Measurements from ENCODE around the gene ZNF500. TPM values are rescaled to one million over a fixed set of nuclear protein-coding genes. Genes with fewer than 3 reads are reported as not detected.

The ZNF500 gene
- total and polyA plus RNA-seq, 4 donors, result 7.5 to 14.6 (median 12.2) TPM

GRCh38 chr16:4755687-4756086, 11.3 kb downstream of the ZNF500 start:
- no peak for TF ChIP-seq CTCF (IDR thresholded peaks at IDR 0.05; ENCODE audit: control extremely low read depth, extremely low read depth)
- peaks cover 29 to 66% (median 40%) of the 10 kb centered on the region in 4 donors for H3K36me3 ChIP-seq (ENCODE audit: control insufficient read depth in 4 of 4, insufficient read depth in 4 of 4, low read length in 4 of 4)
- no peak overlapping the region for H3K4me3 ChIP-seq
- no peak for DNase-seq
- WGBS, 2 donors, result 96 to 98% methylated on average over 6 of the region's 6 CpGs
- peaks cover 0 to 3% (median 2%) of the 10 kb centered on the region in 4 donors for H3K9me3 ChIP-seq (ENCODE audit: control insufficient read depth in 4 of 4, insufficient read depth in 3 of 4, low read length in 3 of 4)
- H3K27me3 ChIP-seq (ENCODE audit: control insufficient read depth in 3 of 3, insufficient read depth in 3 of 3, low read length in 2 of 3), result no peaks in the 10 kb centered on the region
- ATAC-seq (ENCODE audit: insufficient read depth, low FRiP score), result no peak
- no peak overlapping the region for H3K9ac ChIP-seq (ENCODE audit: insufficient read depth in 1 of 2, low read length in 2 of 2)
- no peak overlapping the region for H3K27ac ChIP-seq (ENCODE audit: low read depth in 1 of 2, low read length in 1 of 2)
- H3K4me1 ChIP-seq (ENCODE audit: control insufficient read depth in 5 of 5, insufficient read depth in 5 of 5, low read length in 5 of 5), result no peaks in the 10 kb centered on the region

GRCh38 chr16:4754865-4755264, 12.1 kb downstream of the ZNF500 start:
- peaks cover 0 to 3% (median 2%) of the 10 kb centered on the region in 4 donors for H3K9me3 ChIP-seq (ENCODE audit: control insufficient read depth in 4 of 4, insufficient read depth in 3 of 4, low read length in 3 of 4)
- no peak for TF ChIP-seq CTCF (IDR thresholded peaks at IDR 0.05; ENCODE audit: control extremely low read depth, extremely low read depth)
- H3K4me1 ChIP-seq (ENCODE audit: control insufficient read depth in 5 of 5, insufficient read depth in 5 of 5, low read length in 5 of 5), result no peaks in the 10 kb centered on the region
- no peaks in the 10 kb centered on the region for H3K27me3 ChIP-seq (ENCODE audit: control insufficient read depth in 3 of 3, insufficient read depth in 3 of 3, low read length in 2 of 3)
- H3K36me3 ChIP-seq (ENCODE audit: control insufficient read depth in 4 of 4, insufficient read depth in 4 of 4, low read length in 4 of 4), result peaks cover 25 to 61% (median 35%) of the 10 kb centered on the region in 4 donors
- no peak overlapping the region for H3K4me3 ChIP-seq
- no peak overlapping the region for H3K9ac ChIP-seq (ENCODE audit: insufficient read depth in 1 of 2, low read length in 2 of 2)
- no peak for DNase-seq
- no peak overlapping the region for H3K27ac ChIP-seq (ENCODE audit: low read depth in 1 of 2, low read length in 1 of 2)
- no peak for ATAC-seq (ENCODE audit: insufficient read depth, low FRiP score)
- 98% methylated on average over 4 of the region's 4 CpGs for WGBS, 2 donors

GRCh38 chr16:4753227-4753626, 13.7 kb downstream of the ZNF500 start:
- Histone ChIP-seq H3K36me3 (ENCODE audit: control insufficient read depth in 4 of 4, insufficient read depth in 4 of 4, low read length in 4 of 4) (peaks cover 17 to 50% (median 29%) of the 10 kb centered on the region in 4 donors), H3K4me3 (no peak overlapping the region), H3K9ac (ENCODE audit: insufficient read depth in 1 of 2, low read length in 2 of 2) (no peak overlapping the region), H3K4me1 (ENCODE audit: control insufficient read depth in 5 of 5, insufficient read depth in 5 of 5, low read length in 5 of 5) (no peaks in the 10 kb centered on the region), H3K27ac (ENCODE audit: low read depth in 1 of 2, low read length in 1 of 2) (no peak overlapping the region), H3K27me3 (ENCODE audit: control insufficient read depth in 3 of 3, insufficient read depth in 3 of 3, low read length in 2 of 3) (no peaks in the 10 kb centered on the region), H3K9me3 (ENCODE audit: control insufficient read depth in 4 of 4, insufficient read depth in 3 of 4, low read length in 3 of 4) (peaks cover 0 to 3% (median 2%) of the 10 kb centered on the region in 4 donors)
- ATAC-seq (ENCODE audit: insufficient read depth, low FRiP score) (no peak), DNase-seq (no peak)
- no peak for TF ChIP-seq CTCF (IDR thresholded peaks at IDR 0.05; ENCODE audit: control extremely low read depth, extremely low read depth)
- 93 to 98% methylated on average over 11 of the region's 11 CpGs for WGBS, 2 donors
